Measurements from ENCODE around the gene PCDH9.

PCDH9 gene

DNA sequence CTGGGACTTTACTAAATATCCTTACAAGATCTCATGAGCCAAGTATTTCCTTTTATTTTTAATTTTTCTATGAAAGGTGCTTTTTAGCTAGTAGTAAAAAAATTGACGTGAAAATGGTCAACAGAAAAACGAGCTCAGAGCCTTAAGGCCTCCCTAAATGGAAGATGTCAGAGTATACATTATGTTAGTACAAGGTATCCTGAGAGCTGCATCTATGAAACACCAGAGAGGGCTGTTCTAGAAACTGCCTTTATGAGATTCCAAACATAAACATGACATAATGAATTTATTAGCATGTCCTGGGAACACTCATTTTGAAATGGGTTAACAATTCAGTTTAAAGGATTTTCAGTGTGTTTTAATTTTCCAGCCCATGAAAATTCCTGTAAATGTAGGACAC is 146.6 kb downstream of the PCDH9 start:
- DNase-seq (ENCODE audit: low read depth in 2 of 2), result no peak

DNA sequence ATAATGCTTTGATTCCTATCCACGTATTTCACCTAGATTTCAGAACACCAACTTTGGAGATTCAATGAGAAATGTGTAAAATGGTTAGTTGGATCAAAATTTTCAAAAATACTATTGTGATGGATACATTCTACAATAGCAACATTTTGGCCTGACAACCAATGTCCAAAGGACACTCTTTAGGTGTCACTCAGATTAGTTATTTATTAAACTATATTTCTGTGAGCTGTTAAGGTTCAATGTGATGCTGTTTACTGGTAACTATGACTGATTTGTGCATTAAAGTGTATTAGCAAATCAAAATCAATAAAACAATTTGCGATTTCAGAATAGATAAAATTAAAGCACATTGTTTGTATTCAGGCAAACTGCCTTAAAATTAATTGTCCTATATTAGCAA is 149.8 kb downstream of the PCDH9 start:
- DNase-seq (ENCODE audit: low read depth in 2 of 2), result no peak

DNA sequence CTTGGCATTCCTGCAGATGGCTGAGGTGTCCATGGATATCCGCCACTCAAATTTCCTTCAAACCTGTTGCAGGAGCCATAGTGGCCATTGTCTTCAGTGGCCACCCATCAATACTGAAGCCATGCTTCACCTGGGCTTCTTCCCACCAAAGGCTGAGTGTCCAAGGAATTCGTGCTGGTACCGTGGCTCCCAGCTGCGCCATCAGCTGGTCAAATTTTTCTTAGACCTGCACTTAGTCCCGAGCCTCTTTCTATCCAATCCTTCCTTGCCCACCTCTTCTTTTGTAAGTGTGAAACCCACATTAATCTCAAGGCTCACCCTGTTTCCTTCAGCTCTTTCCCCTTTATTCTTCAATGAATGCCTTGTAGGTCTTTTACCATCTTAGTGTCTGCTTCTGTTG is 152.1 kb downstream of the PCDH9 start:
- DNase-seq (ENCODE audit: low read depth in 2 of 2), result no peak

DNA sequence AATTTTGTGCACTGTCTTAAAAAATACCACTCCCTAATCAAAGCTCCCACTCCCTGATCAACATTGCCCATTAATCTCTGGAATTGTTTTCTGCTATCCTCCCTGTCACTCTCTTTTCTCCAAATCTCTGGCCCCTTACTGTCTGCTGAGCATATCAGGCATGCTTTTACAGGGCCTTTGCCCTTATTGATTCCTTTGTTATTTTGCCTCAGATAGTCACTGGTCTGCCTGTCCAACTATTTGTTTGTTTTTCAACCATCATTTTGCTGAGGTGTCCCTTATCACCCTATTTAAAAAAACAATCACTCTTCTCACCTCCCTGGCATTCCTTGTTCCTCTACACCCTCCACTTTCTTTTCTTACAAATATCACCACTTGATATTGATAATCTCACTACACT is 153.0 kb downstream of the PCDH9 start:
- DNase-seq (ENCODE audit: low read depth in 2 of 2), result no peak

DNA sequence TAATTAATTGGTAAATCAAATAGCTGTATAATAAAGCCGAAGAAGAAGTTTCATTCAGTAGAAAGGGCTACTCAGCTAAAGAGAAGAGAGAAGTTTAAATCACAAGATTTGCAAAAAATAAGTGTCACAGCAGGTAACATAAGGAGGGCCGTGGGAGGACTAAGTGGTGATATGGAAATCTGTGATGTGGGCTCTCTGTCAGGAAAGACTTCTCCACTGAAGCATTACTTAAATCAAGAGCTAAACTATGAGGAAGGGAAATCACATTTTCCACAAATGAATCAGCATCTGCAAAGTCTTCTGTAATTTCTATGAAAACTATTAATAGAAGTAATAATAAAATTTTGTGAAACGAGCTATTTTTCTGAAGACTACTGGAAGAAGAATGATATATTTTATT is 153.8 kb downstream of the PCDH9 start:
- no peak for DNase-seq (ENCODE audit: low read depth in 2 of 2)

DNA sequence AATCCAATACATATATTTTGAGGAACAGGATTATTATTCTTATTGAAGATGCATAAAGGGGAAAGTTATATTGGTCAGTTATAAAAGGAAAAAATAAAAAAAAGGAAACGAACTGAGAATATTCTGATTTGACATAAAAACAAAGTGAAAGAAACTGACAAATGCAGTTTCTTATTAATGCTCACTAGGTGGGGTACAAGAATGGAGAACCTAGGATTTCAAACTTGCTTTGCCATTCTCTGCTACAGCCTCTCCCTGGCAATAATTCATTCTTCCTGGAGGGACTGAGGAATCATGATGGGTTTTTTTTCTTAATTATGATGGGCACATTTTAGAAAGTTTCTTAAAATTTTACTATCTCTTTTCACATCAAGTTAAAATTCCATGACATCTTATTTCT is 154.9 kb downstream of the PCDH9 start:
- DNase-seq (ENCODE audit: low read depth in 2 of 2), result no peak

DNA sequence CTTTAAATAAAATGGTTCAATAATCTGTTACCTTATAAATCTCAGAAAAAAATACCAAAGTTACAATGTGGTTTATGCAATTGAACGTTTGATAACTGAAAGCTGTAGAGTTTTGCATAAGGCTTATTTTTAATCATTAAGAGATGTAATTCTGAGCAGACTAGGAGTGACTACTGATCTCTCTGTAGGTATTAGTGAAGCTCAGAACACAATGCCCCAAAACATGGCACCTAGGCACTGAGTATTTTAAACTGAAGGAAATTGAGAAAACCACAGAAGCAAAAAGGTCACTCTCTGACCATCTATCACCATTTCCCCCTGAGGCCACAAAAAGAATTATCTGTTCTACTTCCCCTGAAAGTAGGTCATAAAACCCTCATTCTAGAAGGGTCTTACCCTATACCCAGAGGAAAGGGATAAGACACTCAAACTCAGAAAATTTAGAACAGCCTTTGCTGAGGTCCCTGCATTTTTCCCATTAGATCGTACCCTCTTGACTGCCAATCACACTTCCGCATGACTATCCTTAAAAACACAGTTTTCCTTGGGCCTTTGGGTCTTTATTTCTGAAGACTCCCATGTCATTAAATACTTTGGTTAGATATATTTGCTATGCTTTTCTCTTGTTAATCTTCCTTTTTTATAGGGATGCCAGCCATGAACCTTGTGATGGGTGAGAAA is 158.1 kb downstream of the PCDH9 start:
- DNase-seq (ENCODE audit: low read depth in 2 of 2), result no peak

DNA sequence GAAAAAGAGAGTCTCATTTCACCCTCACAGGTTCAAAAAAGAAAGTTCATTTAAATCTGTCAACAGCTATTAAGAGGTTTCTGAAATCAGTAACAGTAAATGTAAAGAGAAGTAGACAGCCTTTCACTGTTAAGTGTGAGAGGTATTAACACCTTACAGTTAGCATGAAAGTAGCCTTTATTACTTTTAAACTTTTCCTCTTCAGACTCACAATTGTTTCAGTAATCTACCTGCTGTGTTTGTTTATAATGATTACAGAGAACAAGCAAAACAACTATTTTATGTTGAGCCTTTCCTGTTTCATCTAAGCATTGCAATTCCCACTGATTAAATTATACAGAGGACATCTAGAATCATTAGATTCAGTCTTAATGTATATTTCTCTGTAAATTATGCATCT is 159.8 kb downstream of the PCDH9 start:
- DNase-seq (ENCODE audit: low read depth in 2 of 2), result no peak

DNA sequence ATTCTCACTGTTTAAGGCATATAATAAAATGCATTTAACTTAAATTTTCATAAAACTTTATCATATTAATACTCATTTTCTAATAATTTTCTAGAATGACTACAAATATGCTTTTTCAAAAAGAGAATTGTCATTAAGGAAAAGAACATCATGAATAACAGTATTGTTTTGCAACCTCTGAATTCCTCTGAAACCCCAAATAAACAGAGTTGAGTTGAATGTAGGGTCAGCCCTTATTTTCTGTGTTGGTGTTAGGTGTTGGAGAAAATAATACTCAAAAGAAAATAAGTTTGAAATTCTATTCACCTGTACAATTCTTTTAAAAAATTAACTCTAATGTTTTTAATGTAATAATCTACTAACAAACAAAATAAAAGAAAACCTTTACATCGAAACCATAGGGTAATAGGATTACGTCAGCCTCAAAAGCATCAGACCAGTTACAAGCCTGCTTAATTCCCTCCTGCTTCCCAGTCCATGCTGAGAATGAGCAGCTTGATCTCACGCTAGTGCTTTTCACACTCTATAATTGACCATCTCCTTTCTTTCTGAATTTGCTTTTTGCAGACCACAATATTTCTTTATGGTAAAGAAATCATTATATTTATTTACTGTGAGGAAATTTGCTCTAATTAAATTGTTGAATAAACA is 160.9 kb downstream of the PCDH9 start:
- DNase-seq (ENCODE audit: low read depth in 2 of 2), result no peak

DNA sequence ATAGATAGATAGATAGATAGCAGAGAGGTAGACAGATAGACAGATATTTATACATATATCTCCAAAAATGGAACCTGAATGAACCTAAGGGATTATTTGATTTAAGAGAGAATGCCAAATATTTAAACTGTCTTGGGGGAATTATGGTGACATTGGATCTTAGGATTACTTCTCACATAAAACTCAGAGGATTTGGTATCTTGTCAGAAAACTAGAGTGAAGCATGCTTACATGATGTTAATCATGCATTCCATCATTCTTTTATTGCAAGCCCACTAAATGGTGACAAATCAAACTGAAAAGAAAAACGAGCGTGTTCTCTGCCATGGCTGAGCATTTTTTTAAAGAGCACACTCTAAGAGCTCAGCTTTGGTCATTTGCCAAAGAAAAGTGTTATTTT is 165.2 kb downstream of the PCDH9 start:
- DNase-seq (ENCODE audit: low read depth in 2 of 2), result no peak

DNA sequence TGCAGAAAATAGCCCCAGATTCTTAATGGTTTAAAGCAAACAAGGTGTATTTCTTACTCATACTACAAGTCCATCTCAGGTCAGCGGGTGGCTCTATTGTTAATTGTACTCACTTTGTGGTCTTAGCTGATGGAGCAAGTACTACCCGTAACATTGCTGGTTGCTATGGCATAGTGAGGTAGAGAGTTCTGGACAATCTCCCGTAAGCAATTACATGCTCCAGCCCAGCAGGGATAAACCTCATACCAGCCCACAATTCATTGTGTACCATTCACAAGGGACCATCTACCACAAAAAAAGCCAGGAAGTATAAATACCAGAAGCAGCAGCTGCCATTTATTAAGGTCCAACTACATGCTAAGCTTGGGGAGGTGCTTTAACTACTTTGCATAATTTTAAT is 167.1 kb downstream of the PCDH9 start:
- DNase-seq (ENCODE audit: low read depth in 2 of 2), result no peak

DNA sequence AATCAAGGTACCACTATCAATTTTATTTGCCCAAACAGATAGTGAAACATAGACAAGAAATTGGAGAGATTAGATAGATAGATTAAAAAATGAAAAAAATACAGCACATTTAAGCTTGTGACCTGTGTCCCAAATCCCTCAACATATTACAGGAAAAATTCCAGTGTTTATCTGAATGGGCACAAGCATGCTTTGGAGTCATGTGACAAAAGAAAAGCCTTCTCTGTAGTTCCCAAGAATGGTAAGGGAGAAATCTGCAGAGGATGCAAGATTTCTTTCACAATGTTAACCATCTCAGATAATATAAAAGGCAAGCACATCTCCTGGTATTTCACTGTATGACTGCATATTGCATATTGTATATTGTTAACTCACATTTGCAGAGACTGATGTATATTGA is 168.0 kb downstream of the PCDH9 start:
- no peak for DNase-seq (ENCODE audit: low read depth in 2 of 2)

DNA sequence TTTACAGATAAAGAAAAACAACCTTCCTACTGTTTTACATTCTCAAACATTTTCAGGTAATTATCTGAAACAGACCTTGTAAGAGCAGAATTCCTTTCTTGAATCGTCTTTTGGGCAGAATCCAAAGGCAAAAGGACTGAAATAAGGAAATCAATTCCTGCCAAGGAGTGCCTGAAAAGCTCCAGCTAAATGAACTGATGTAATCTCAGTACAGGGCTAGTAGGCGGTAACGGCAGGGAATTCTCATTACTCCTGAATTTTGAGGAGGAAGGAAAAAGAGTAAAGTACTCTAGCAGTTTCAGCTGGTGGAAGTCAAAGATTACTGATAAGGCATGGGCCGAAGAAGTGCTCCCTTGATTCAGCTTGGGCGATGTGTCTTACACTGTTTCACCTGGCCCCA is 168.4 kb downstream of the PCDH9 start:
- DNase-seq (ENCODE audit: low read depth in 2 of 2), result no peak

DNA sequence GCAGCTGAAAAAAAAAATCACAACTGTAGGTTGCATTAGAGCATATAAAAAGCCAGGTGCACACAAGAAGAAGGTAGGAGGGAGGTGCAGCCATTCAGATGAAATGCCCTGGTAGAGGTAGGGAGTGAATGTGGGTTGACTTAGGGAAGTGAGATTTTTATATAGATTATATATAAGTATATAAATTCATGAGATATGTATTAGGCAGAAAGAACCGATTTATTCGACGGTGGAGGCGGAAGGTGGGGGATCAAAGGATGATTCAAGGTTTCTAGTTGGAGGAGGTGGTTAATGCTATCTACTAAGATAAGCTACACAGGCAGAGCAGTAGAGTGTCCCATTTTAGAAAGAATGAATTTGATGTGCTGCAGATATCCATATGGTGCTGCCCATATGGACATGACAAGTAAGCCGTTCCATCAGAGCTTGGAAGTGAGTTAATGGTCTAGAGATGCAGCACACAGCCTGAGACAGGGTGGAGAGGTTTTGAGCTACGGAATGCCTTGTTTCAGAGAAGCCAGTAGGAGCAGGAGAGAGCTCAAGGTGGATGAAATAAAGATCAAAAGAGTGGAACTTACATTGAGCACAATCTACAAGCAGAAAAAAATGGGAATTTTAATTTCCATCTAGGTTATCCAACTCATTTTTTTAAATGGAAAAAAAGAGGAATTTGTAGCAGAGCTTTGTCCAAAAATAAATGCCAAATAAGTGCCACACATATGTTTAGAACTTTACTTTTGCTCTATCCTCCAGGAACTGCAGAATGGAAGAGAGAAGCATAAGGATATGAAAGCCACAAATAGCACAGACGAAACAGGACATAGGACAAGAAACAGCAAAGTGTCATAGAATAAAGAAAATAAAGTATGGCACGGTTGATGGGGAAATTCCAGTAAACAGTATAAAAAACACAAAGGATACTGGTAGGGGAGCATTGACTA is 177.3 kb downstream of the PCDH9 start:
- DNase-seq (ENCODE audit: low read depth in 2 of 2), result no peak

DNA sequence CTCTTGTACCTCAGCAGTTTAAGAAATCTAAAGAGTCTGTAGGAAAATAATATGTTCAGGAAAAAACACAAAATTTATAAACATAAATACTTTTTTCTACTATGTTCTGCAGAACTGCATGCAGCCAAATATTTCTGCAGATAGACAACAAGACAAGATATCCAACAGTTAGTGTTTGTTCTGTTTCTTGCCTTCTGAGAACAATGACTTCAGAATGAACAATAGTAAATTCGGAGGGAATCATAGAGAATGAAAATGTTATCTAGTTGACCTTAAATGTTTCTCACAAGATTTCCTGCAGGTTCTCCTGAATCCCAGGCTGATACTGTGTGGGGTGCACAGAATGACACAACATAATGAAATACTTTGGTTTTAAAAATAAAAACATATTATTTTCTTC is 180.4 kb downstream of the PCDH9 start:
- no peak for DNase-seq (ENCODE audit: low read depth in 2 of 2)

DNA sequence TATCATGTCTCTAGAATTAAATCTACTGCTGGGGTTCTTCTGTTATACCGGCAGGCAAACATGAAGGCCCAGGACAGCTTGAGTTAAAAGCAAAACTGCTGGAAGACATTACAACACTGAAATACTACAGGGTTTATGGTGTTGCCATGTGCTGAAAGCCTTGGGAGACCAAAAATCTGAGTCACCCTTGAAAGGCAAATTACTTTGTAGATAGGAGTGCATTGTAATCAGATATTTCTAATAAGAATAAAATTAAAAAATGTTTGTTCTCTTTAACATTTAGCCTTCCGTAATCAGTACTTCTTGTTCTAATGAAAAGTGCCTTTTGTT is 181.3 kb downstream of the PCDH9 start:
- no peak for DNase-seq (ENCODE audit: low read depth in 2 of 2)

DNA sequence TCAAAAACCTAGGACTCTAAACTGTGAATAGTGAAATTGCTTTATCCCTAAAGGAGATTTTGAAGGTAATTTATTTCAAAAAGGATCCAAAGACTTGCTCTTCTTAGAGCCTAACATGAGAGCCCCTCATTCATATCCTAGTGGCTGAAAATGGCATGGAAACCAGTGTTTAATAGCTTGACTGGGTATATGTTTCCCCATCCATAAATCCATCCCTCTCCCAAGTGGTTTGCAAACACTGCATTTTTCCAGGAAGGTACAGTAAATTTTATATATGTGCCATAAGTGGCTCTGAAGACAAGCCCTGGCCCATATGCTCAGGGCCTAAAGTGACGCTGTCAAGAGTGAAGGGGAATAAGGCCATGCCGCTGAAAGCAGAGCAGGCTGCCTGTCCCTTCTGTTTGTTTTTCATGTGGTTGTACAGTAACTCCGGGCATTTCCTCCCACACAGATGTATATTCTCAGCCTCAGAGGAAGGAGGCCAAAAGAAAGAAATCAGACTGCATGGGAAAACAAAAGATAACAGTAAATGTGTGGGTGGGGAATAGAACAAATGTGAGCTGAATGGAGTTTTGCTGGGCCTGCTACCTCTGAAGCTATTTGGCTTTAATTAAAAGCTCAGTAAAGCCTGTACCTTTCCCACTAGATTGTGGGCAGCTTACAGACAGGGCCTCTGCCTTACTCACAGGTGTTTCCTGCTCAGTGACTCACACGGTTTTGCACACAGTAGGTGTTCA is 181.9 kb downstream of the PCDH9 start:
- no peak for DNase-seq (ENCODE audit: low read depth in 2 of 2)

DNA sequence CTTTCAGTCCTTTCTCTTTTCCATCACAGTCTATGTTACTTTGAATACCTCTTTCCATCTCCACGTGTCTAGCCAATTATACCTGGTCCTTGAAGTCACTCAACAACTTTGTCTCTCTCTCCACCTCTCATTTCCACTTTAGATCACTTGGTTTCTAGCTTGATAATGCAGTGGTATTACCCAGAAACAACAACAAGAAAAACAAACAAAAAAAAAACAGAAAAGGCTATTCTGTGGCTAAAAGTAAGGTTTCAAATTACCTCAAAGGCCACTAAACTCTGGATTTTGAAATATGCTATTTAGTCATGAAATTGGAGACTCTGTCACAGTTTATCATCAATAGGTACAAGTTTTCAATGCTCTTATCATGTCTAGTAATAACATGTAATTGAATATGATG is 184.8 kb downstream of the PCDH9 start:
- no peak for DNase-seq (ENCODE audit: low read depth in 2 of 2)

DNA sequence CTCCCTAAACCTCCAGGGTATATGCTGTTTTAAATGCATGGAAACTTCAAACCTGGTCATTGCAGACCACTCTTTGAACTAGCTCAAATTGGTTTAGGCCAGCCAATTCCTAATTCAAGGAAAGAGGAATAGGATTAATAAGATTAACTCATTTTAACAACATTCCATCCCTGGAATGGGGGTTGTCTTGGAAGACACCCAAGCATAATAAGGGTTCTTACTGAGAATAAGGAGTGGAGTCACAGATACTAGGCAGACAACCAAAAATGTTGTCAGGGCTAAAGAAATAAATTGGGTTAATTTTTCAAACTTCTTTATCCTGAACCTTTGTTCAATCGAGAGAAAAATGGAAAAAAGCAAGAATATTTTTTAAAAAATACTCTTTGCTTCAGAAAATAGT is 186.2 kb downstream of the PCDH9 start:
- no peak for DNase-seq (ENCODE audit: low read depth in 2 of 2)

DNA sequence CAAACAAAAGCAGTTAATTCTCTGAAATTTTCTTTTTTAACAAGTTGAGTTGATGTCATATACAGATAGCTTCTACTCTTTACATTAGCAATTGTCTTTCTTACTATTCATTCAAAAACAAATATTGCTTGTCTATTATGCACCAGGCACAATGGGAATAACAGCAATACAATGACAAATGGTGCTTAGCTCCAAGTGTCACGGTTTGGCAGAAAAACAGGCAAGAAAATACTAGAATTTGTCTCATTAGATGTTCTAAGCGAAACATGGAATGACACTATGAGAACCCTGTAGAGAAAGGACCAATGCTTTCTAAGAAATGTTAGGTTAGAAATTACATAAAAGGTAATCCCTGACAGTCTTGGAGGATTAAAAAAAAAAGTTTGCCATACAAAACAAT is 187.6 kb downstream of the PCDH9 start:
- no peak for DNase-seq (ENCODE audit: low read depth in 2 of 2)

DNA sequence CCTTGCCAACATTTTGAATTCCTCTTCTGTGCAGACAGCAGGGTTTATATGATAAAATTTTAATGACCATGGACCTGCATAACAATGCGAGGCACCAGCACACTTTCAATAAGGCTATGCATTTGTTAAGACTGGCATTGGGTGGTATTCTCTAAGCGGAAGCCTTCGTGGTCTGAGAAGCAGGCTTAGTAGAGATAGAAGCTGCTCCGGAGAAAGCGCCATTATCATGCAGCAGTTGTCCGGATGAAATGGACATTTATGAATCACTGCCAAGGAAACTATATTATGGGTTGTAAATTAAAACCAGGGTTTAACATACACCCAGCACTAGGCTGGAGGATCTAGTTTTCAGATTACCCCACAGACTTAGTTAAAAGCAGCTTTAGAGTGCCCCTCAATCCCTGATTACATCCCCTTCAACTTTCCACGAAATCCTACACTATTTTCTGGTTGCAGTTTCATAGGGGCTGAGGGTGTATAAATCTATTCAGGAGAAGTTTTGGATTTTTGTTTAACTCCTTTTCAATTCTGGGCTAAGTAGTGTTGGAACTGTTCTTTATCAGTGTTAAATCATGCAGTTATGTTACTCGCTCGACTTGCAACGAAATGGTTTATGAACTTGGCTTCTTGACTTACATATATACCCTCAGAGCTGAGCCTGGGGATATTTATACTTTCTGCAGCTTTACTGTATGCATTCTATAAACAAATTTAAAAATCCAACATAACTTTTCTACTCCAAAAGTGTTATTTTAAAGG is 193.3 kb downstream of the PCDH9 start:
- DNase-seq (ENCODE audit: low read depth in 2 of 2), result no peak

DNA sequence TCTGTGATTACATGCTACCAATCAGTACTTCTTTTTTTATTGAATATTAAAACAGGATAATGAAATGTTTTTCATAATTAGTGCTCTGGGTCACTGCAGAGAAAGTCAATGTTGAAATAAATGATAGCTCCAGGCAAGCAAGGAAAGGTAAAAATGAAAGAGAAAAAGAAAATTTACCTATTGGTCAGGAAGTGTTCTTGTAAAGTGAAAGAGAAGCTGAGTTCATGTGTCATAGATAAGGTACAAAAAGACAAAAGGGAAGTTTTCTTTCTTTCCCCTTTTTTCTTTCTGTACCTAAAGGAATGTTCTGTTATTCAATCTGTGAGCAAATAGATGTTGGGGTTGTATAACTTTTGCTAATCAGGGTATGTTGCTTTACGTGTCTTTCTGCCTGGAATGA is 197.0 kb downstream of the PCDH9 start:
- no peak for DNase-seq (ENCODE audit: low read depth in 2 of 2)

Data from stimulated activated CD4-positive, alpha-beta T cell treated with anti-CD3 and anti-CD28 coated beads, Interleukin-15, amount 100 ng/mL, for 48 hours (primary cell).